Osteoblast (primary cell): ENCODE data around the gene CSF2RB. TPM values are rescaled to one million over a fixed set of nuclear protein-coding genes. Genes with fewer than 3 reads are reported as not detected.

Experiments used
- DNase-seq: peaks from one replicate; pipeline ENCODE4 v3.0.0; 2011; ENCODE audit warnings: low spot score, mixed read lengths; ENCODE audit not compliant: insufficient read length; ENCODE audit errors: missing footprints
- H2AFZ ChIP-seq: 2 replicates; pipeline ENCODE4 v1.6.0; 2011; ENCODE audit warnings: mild to moderate bottlenecking, low read length
- H3K27ac ChIP-seq: 2 replicates; pipeline ENCODE4 v1.5.1; 2011; ENCODE audit warnings: mild to moderate bottlenecking, low read depth, low read length, moderate library complexity
- H3K27me3 ChIP-seq: 2 replicates; pipeline ENCODE4 v1.6.0; 2012; ENCODE audit warnings: mild to moderate bottlenecking, control low read depth, inconsistent platforms, low read length, moderate library complexity; ENCODE audit not compliant: insufficient read depth
- H3K36me3 ChIP-seq: 2 replicates; pipeline ENCODE4 v1.5.1; 2011; ENCODE audit warnings: mild to moderate bottlenecking, low read length, control low read depth, moderate library complexity; ENCODE audit not compliant: insufficient read depth
- H3K4me1 ChIP-seq: 2 replicates; pipeline ENCODE4 v1.5.1; 2011; ENCODE audit warnings: mild to moderate bottlenecking, low read length, control low read depth, moderate library complexity; ENCODE audit not compliant: insufficient read depth
- H3K4me2 ChIP-seq: 2 replicates; pipeline ENCODE4 v1.6.0; 2011; ENCODE audit warnings: mild to moderate bottlenecking, low read length; ENCODE audit not compliant: insufficient read depth
- H3K4me3 ChIP-seq: fragments of 200-600 bp; sonication (generic); 3 replicates; pipeline ENCODE4 v1.5.1; 2012; ENCODE audit warnings: mild to moderate bottlenecking, low read length, inconsistent platforms; ENCODE audit not compliant: insufficient read depth
- H3K79me2 ChIP-seq: 2 replicates; pipeline ENCODE4 v1.6.0; 2012; ENCODE audit warnings: mild to moderate bottlenecking, low read length, control low read depth, inconsistent platforms; ENCODE audit not compliant: insufficient read depth
- H3K9me3 ChIP-seq: 2 replicates; pipeline ENCODE4 v1.5.1; 2011; ENCODE audit warnings: low read depth, low read length, control low read depth
- H4K20me1 ChIP-seq: 2 replicates; pipeline ENCODE4 v1.6.0; 2012; ENCODE audit warnings: mild to moderate bottlenecking, low read length, control low read depth; ENCODE audit not compliant: insufficient read depth
- total RNA-seq: library from RNA; depleted of rRNA; stranded (reverse); fragments of >200 nt; gene quantifications from 2 replicates; pipeline ENCODE4 v1.2.3, GENCODE V29; 2012
- TF ChIP-seq, protein P1 (sequence below): IDR thresholded peaks from 2 replicates; pipeline ENCODE4 v1.5.1; 2011; ENCODE audit warnings: mild to moderate bottlenecking, low read depth, low read length, moderate library complexity; ENCODE audit errors: extremely low read depth

CSF2RB gene
- total RNA-seq, 1 donor: 1.1 TPM

DNA sequence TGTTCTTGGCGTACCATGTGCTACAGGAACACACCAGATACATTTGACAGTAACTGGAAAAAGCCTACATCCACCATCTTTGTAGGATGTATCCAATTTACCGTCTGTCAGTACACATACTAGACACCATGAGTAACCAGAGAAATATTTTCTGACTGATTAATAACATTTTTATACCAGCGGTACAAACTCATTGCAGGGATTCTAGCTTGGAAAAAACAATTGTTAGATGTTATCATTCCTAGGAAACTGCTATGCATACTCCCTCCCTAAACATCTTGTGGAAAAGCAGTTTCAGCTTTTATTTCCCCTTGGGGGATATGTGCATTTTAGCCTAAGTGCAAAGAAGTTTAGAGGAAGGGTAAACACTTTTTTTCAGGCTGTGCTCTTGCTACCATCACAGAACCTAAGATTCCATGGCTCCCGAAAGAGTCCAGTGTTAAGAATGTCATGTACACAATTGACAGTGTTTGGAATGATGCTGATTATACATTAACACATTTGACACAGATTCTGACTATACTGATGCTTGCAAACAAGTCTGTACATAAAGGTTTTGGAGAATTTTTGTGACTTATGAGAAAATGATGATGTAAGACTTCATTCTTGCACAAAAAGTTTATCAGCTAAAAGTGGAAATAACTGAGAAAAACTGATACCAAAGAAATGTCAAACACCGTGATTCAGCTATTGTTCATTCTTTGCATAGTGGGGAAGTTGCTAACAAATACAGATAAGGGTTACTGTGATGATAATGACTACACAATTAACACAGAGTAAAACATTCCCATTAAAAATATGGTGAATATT, 28.9 kb upstream of the CSF2RB start:
- Histone ChIP-seq H3K4me3 (no peak overlapping the region), H3K27ac (peak overlapping the region; percentile 74), H3K36me3 (no peaks in the 10 kb centered on the region), H3K9me3 (peaks cover 5% of the 10 kb centered on the region), H3K4me2 (peak overlapping the region; percentile 7), H4K20me1 (no peaks in the 10 kb centered on the region), H3K27me3 (peaks cover 3% of the 10 kb centered on the region), H2AFZ (no peak overlapping the region), H3K4me1 (peaks cover 7% of the 10 kb centered on the region), H3K79me2 (no peaks in the 10 kb centered on the region)
- TF ChIP-seq, protein P1, sequence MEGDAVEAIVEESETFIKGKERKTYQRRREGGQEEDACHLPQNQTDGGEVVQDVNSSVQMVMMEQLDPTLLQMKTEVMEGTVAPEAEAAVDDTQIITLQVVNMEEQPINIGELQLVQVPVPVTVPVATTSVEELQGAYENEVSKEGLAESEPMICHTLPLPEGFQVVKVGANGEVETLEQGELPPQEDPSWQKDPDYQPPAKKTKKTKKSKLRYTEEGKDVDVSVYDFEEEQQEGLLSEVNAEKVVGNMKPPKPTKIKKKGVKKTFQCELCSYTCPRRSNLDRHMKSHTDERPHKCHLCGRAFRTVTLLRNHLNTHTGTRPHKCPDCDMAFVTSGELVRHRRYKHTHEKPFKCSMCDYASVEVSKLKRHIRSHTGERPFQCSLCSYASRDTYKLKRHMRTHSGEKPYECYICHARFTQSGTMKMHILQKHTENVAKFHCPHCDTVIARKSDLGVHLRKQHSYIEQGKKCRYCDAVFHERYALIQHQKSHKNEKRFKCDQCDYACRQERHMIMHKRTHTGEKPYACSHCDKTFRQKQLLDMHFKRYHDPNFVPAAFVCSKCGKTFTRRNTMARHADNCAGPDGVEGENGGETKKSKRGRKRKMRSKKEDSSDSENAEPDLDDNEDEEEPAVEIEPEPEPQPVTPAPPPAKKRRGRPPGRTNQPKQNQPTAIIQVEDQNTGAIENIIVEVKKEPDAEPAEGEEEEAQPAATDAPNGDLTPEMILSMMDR: no peak
- peak; percentile 71 for DNase-seq

GRCh38 chr22:36885474-36885873, 28.0 kb upstream of the CSF2RB start:
- Histone ChIP-seq H3K27ac (peak overlapping the region; percentile 74), H3K79me2 (no peaks in the 10 kb centered on the region), H3K27me3 (peaks cover 3% of the 10 kb centered on the region), H4K20me1 (no peaks in the 10 kb centered on the region), H3K36me3 (no peaks in the 10 kb centered on the region), H3K4me1 (peaks cover 6% of the 10 kb centered on the region), H3K4me3 (no peak overlapping the region), H2AFZ (no peak overlapping the region), H3K9me3 (peaks cover 5% of the 10 kb centered on the region), H3K4me2 (no peak overlapping the region)
- DNase-seq: no peak
- TF ChIP-seq, protein P1: no peak

- Histone ChIP-seq H3K4me3 (no peak overlapping the region), H4K20me1 (no peaks in the 10 kb centered on the region), H3K4me2 (no peak overlapping the region), H3K79me2 (no peaks in the 10 kb centered on the region), H2AFZ (no peak overlapping the region), H3K4me1 (peaks cover 6% of the 10 kb centered on the region), H3K27ac (no peak overlapping the region), H3K9me3 (peaks cover 5% of the 10 kb centered on the region), H3K36me3 (no peaks in the 10 kb centered on the region), H3K27me3 (peaks cover 5% of the 10 kb centered on the region)
- DNase-seq: no peak
- TF ChIP-seq, protein P1: no peak
Observed at GRCh38 chr22:36886016-36886415, 27.4 kb upstream of the CSF2RB start.

DNA sequence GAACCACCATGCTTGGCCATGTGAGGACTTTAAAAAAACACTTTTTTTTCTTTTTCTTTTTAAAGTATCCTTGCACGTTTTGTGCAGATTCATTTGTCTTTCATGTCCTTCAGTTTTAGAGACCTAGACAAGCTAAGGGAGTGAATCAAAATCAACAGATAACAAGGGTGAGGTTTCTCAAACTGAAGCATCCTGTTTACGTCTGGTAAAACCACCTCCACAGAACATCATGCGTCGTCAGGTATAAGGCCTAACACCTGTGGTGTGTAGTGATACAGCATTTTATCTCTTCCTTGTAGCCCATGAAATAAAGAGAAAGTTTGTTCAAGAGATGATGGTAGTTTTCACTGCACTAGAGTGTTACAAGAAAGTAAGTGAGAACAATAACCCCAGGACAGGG, 26.3 kb upstream of the CSF2RB start:
- Histone ChIP-seq H3K36me3 (no peaks in the 10 kb centered on the region), H3K9me3 (peaks cover 5% of the 10 kb centered on the region), H3K4me2 (no peak overlapping the region), H3K27ac (no peak overlapping the region), H3K4me3 (no peak overlapping the region), H2AFZ (no peak overlapping the region), H3K4me1 (peaks cover 6% of the 10 kb centered on the region), H3K79me2 (no peaks in the 10 kb centered on the region), H3K27me3 (peaks cover 8% of the 10 kb centered on the region), H4K20me1 (no peaks in the 10 kb centered on the region)
- TF ChIP-seq, protein P1: no peak
- DNase-seq: no peak
